ENCODE data around the gene ADAM10.

The ADAM10 gene

DNA sequence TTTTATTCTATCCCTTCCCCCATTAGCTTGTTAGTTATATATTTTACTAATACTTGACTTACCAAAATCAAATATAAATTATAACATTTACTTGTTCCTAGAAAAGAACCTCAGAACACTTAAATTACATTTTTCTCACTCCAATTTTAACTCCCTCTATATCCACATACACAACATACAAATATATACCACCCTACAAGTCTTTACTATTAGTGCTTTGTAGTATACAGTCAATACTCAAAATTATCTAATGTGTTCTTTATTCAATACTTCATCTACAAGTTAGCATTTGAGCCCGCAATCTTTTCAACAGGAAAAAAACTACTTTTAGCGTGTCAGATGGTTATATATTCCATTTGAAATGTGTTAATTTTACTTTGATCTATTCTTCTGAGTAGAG is 100.3 kb downstream of the ADAM10 start:
- Histone ChIP-seq H3K36me3 (ENCODE audit: control insufficient read depth, insufficient read depth, low read length) (peaks cover 3% of the 10 kb centered on the region), H3K4me1 (ENCODE audit: control insufficient read depth, insufficient read depth, low read length) (no peaks in the 10 kb centered on the region)
- 100% methylated on average over 1 to 2 of the region's 2 CpGs for WGBS, 2 experiments

DNA sequence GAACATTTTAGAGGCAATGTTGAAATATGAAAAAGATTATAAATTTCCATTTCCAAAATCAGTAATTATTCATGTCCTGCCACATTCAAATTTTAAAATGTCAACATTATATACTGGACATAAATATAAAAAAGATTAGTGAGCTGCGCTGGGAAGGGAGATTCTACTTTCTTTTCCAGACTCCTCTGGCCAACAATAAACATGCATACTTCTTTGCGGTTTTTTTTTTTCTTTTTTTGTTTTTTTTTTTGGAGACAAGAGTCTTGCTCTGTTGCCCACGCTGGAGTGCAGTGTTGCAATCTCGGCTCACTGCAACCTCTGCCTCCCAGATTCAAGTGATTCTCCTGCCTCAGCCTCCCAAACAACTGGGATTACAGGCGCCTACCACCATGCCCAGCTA is 105.5 kb downstream of the ADAM10 start:
- 88 to 92% methylated on average over 4 to 5 of the region's 5 CpGs for WGBS, 2 experiments
- H3K36me3 ChIP-seq (ENCODE audit: control insufficient read depth, insufficient read depth, low read length): no peaks in the 10 kb centered on the region
- H3K27ac ChIP-seq (ENCODE audit: insufficient read depth, low read depth, low read length, poor library complexity, severe bottlenecking): no peak overlapping the region
- no peak overlapping the region for H3K4me3 ChIP-seq (ENCODE audit: insufficient read depth, low read depth, low read length)
- H3K9me3 ChIP-seq (ENCODE audit: control insufficient read depth, low read length): no peaks in the 10 kb centered on the region
- no peaks in the 10 kb centered on the region for H3K27me3 ChIP-seq (ENCODE audit: control insufficient read depth, insufficient read depth, low read length, poor library complexity, severe bottlenecking)
- no peaks in the 10 kb centered on the region for H3K4me1 ChIP-seq (ENCODE audit: control insufficient read depth, insufficient read depth, low read length)

More for the DNA sequence above, 100.3 kb downstream of the ADAM10 start:
- H3K27ac ChIP-seq (ENCODE audit: insufficient read depth, low read depth, low read length, poor library complexity, severe bottlenecking): no peak overlapping the region
- H3K27me3 ChIP-seq (ENCODE audit: control insufficient read depth, insufficient read depth, low read length, poor library complexity, severe bottlenecking): no peaks in the 10 kb centered on the region
- H3K4me3 ChIP-seq (ENCODE audit: insufficient read depth, low read depth, low read length): no peak overlapping the region
- no peaks in the 10 kb centered on the region for H3K9me3 ChIP-seq (ENCODE audit: control insufficient read depth, low read length)

DNA sequence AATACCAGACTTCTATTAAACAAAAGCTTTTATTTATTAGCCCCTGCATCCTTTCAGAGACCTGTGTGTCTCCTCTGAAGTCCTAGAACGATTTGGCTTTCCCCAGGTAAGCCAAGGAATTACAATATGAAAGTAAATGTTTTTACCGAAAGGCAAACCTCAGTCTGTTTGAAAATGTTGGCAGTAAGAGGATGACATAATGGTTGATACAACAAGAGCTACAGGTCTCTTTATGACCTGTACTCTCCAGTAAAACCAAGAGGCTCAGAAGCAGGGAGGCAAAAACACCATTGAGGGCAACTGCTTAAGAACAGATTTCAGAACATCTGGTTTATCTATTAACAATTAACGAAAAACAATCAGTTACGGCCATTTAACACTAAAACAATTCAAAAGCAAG is 107.8 kb downstream of the ADAM10 start:
- H3K36me3 ChIP-seq (ENCODE audit: control insufficient read depth, insufficient read depth, low read length): no peaks in the 10 kb centered on the region
- H3K4me3 ChIP-seq (ENCODE audit: insufficient read depth, low read depth, low read length): no peak overlapping the region
- no peaks in the 10 kb centered on the region for H3K4me1 ChIP-seq (ENCODE audit: control insufficient read depth, insufficient read depth, low read length)
- H3K9me3 ChIP-seq (ENCODE audit: control insufficient read depth, low read length): no peaks in the 10 kb centered on the region
- no peaks in the 10 kb centered on the region for H3K27me3 ChIP-seq (ENCODE audit: control insufficient read depth, insufficient read depth, low read length, poor library complexity, severe bottlenecking)
- H3K27ac ChIP-seq (ENCODE audit: insufficient read depth, low read depth, low read length, poor library complexity, severe bottlenecking): no peak overlapping the region
- 95 to 96% methylated on average over 4 of the region's 4 CpGs for WGBS, 2 experiments

DNA sequence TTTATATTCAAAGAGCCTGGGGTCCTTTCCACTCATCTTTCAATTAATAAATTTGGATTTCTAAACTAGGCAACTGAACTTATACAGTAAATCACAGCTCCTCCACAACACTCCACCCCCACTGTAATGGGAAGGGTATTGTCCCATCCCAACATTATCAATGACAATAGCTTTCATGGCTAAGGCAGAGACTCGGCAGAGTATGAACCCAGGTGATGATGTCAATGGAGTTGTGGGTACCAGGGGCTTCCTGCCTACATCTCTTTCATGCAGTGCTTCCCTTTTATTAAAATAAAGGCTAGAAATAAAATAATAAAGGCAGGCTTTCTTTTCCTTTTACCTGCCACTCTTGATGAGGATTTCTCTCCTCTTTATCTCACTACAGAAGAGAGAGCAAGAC is 109.5 kb downstream of the ADAM10 start:
- 85% methylated on average over 1 of the region's 1 CpG; no CpG with 5 or more reads in 1 of the 2 experiments for WGBS, 2 experiments
- no peaks in the 10 kb centered on the region for H3K9me3 ChIP-seq (ENCODE audit: control insufficient read depth, low read length)
- no peaks in the 10 kb centered on the region for H3K4me1 ChIP-seq (ENCODE audit: control insufficient read depth, insufficient read depth, low read length)
- H3K36me3 ChIP-seq (ENCODE audit: control insufficient read depth, insufficient read depth, low read length): no peaks in the 10 kb centered on the region
- no peak overlapping the region for H3K4me3 ChIP-seq (ENCODE audit: insufficient read depth, low read depth, low read length)
- H3K27me3 ChIP-seq (ENCODE audit: control insufficient read depth, insufficient read depth, low read length, poor library complexity, severe bottlenecking): no peaks in the 10 kb centered on the region
- no peak overlapping the region for H3K27ac ChIP-seq (ENCODE audit: insufficient read depth, low read depth, low read length, poor library complexity, severe bottlenecking)

DNA sequence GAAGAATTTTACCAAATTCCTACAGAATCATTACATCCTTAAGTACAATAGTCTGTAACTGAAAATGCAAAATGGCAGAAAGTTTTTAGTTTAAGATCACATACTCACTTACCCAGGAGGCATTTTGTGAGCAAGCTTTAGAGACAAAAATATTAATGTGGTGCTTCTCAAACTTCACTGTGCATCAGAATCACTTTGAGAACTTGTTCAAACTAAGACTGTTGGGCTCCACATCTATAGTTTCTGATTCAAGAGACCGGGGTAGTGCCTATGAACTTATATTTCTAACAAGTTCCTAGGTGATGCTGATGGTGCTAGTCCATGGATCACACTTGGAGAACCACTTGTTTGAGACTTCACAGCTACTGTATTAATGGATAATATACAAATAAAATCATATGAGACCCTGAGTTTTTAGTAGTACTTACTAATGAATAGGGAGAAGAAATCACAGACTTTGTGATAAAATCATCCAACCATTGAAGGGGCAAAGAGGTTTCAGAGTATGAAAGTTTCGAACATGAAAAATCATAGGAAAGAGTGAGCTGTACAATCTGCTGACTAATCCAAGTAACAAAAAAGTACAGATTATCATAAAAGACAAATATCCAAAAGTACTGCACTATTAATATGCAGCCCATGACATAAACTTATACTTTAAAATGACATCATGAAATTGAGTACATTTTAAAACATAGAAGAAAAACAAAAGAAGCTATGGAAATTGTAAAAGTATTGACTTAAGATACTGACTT is 110.3 kb downstream of the ADAM10 start:
- H3K4me3 ChIP-seq (ENCODE audit: insufficient read depth, low read depth, low read length): no peak overlapping the region
- H3K27ac ChIP-seq (ENCODE audit: insufficient read depth, low read depth, low read length, poor library complexity, severe bottlenecking): no peak overlapping the region
- WGBS, 2 experiments: 96 to 100% methylated on average over 1 to 2 of the region's 2 CpGs
- H3K4me1 ChIP-seq (ENCODE audit: control insufficient read depth, insufficient read depth, low read length): no peaks in the 10 kb centered on the region
- H3K36me3 ChIP-seq (ENCODE audit: control insufficient read depth, insufficient read depth, low read length): no peaks in the 10 kb centered on the region
- H3K9me3 ChIP-seq (ENCODE audit: control insufficient read depth, low read length): no peaks in the 10 kb centered on the region
- H3K27me3 ChIP-seq (ENCODE audit: control insufficient read depth, insufficient read depth, low read length, poor library complexity, severe bottlenecking): no peaks in the 10 kb centered on the region

DNA sequence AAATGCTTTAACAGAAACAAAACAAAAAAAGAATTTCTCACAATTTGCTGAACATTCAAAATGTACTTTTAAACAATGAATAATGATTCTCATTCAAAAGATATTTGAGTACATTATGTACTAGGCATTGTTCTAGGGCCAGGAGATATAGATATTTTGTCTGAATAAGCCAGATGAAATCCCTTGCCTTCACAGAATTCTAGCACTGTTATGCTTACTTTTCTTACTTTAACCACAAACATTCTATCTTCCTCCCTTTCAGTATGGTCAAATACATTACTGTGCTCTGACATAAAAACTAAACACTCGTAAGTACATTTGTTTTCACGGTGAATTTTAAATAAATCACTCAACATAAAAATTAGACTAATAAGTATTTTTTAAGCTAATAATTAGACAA is 116.7 kb downstream of the ADAM10 start:
- WGBS, 2 experiments: 95 to 100% methylated on average over 1 to 2 of the region's 2 CpGs
- H3K9me3 ChIP-seq (ENCODE audit: control insufficient read depth, low read length): no peaks in the 10 kb centered on the region
- no peaks in the 10 kb centered on the region for H3K36me3 ChIP-seq (ENCODE audit: control insufficient read depth, insufficient read depth, low read length)
- no peaks in the 10 kb centered on the region for H3K4me1 ChIP-seq (ENCODE audit: control insufficient read depth, insufficient read depth, low read length)
- H3K4me3 ChIP-seq (ENCODE audit: insufficient read depth, low read depth, low read length): no peak overlapping the region
- no peaks in the 10 kb centered on the region for H3K27me3 ChIP-seq (ENCODE audit: control insufficient read depth, insufficient read depth, low read length, poor library complexity, severe bottlenecking)
- no peak overlapping the region for H3K27ac ChIP-seq (ENCODE audit: insufficient read depth, low read depth, low read length, poor library complexity, severe bottlenecking)

DNA sequence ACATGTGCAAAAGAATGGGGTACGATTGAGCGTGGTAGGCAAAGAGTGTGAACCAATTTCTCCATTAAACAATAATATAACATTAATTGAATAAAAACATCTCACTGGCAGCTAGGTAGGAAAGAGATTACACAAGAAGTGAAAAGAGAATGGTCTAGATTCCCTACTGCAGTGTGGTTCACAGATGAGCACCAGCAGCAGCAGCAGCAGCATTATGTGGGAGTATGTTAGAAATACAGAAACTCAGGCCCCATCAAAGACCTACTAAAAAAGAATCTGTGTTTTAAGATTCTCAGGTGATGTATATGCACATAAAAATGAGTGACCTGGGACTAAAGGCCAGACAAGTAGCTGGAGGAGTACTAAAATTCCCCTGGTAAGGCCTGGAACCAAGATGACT is 118.2 kb downstream of the ADAM10 start:
- Histone ChIP-seq H3K4me3 (ENCODE audit: insufficient read depth, low read depth, low read length) (no peak overlapping the region), H3K4me1 (ENCODE audit: control insufficient read depth, insufficient read depth, low read length) (no peaks in the 10 kb centered on the region), H3K9me3 (ENCODE audit: control insufficient read depth, low read length) (no peaks in the 10 kb centered on the region), H3K27ac (ENCODE audit: insufficient read depth, low read depth, low read length, poor library complexity, severe bottlenecking) (no peak overlapping the region), H3K27me3 (ENCODE audit: control insufficient read depth, insufficient read depth, low read length, poor library complexity, severe bottlenecking) (no peaks in the 10 kb centered on the region), H3K36me3 (ENCODE audit: control insufficient read depth, insufficient read depth, low read length) (peaks cover 9% of the 10 kb centered on the region)
- 93 to 100% methylated on average over 2 of the region's 2 CpGs for WGBS, 2 experiments

DNA sequence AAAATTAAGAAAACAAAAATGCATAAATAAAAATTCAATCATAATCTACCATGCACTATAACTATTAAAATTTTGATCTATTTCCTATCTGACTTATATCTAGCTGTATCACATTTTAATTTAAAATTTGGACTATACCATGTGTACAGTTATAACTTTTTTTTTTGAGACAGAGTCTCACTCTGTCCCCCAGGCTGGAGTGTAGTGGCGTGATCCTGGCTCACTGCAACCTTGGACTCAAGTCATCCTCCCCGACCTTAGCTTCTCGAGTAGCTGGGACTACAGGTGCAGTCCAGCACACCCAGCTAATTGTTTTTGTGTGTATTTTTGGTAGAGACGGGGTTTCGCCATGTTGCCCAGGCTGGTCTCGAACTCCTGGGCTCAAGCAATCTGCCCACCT is 119.9 kb downstream of the ADAM10 start:
- WGBS, 2 experiments: 93 to 94% methylated on average over 6 of the region's 6 CpGs
- Histone ChIP-seq H3K36me3 (ENCODE audit: control insufficient read depth, insufficient read depth, low read length) (peaks cover 13% of the 10 kb centered on the region), H3K4me1 (ENCODE audit: control insufficient read depth, insufficient read depth, low read length) (no peaks in the 10 kb centered on the region), H3K27me3 (ENCODE audit: control insufficient read depth, insufficient read depth, low read length, poor library complexity, severe bottlenecking) (no peaks in the 10 kb centered on the region), H3K27ac (ENCODE audit: insufficient read depth, low read depth, low read length, poor library complexity, severe bottlenecking) (no peak overlapping the region), H3K4me3 (ENCODE audit: insufficient read depth, low read depth, low read length) (no peak overlapping the region), H3K9me3 (ENCODE audit: control insufficient read depth, low read length) (no peaks in the 10 kb centered on the region)

DNA sequence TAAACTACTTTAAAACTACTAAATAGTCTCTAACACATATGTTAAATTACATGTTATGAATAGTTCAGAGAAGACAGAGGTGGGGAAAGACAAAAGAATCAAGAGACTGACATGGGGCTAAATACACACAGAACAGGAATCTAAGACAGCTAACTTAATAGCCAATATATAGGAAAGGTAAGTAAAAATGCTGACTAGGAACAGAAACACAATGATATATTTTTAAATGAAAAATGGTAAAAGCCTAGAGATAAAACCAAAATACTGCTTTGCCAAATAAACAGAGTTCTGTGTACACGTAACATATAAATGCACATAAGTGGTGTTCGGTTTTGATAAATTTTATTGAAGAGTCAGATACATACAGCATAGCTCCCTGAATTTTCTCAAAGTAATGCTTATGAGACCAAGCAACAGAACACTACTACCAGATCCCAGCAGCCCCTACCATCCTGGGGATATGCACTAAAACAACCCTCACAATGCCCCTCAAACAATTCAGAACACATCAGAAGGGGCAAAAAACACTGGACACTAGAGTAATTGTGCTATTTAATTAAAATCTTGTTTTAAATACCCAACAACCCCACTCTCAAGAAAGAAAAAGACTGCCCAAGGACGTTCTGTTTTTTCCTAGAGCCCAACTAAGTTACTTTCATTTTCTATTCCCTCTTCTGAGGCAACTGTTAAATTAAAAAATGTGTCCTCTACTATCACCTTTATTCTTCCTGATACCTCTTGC is 121.1 kb downstream of the ADAM10 start:
- Histone ChIP-seq H3K36me3 (ENCODE audit: control insufficient read depth, insufficient read depth, low read length) (peaks cover 13% of the 10 kb centered on the region), H3K4me1 (ENCODE audit: control insufficient read depth, insufficient read depth, low read length) (no peaks in the 10 kb centered on the region), H3K27ac (ENCODE audit: insufficient read depth, low read depth, low read length, poor library complexity, severe bottlenecking) (no peak overlapping the region), H3K9me3 (ENCODE audit: control insufficient read depth, low read length) (no peaks in the 10 kb centered on the region), H3K4me3 (ENCODE audit: insufficient read depth, low read depth, low read length) (no peak overlapping the region), H3K27me3 (ENCODE audit: control insufficient read depth, insufficient read depth, low read length, poor library complexity, severe bottlenecking) (no peaks in the 10 kb centered on the region)
- 92 to 99% methylated on average over 3 of the region's 3 CpGs for WGBS, 2 experiments

DNA sequence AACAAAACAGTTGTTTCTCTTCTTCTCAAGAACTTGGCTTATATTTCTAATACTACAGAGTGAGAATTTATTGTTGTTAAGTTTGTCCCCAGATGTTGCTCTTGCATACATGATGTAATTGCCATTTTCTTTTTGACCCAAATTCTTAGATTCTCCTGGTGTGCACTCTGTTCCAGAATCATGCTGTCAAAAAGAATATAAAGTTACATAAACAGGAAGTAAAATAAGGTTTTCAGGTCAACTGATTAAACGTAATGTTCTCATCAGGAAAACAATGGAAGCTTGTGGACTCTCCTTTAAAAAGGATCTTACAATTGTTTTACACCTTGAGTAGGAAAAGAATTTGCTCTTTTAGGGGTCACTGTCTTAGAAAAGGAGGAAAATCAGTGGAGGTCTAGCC is 121.8 kb downstream of the ADAM10 start:
- Histone ChIP-seq H3K27me3 (ENCODE audit: control insufficient read depth, insufficient read depth, low read length, poor library complexity, severe bottlenecking) (no peaks in the 10 kb centered on the region), H3K36me3 (ENCODE audit: control insufficient read depth, insufficient read depth, low read length) (peaks cover 13% of the 10 kb centered on the region), H3K27ac (ENCODE audit: insufficient read depth, low read depth, low read length, poor library complexity, severe bottlenecking) (no peak overlapping the region), H3K4me3 (ENCODE audit: insufficient read depth, low read depth, low read length) (no peak overlapping the region), H3K4me1 (ENCODE audit: control insufficient read depth, insufficient read depth, low read length) (no peaks in the 10 kb centered on the region), H3K9me3 (ENCODE audit: control insufficient read depth, low read length) (no peaks in the 10 kb centered on the region)
- 94% methylated on average over 1 of the region's 1 CpG for WGBS, 2 experiments
